ENCODE data around the gene NCF4.

GRCh38 chr22:36892292-36892691 lies 31.5 kb downstream of the NCF4 start:
- TF ChIP-seq POLR2A (IDR thresholded peaks at IDR 0.05; ENCODE audit: low read depth, low read length), result no peak
- TF ChIP-seq TAF1 (IDR thresholded peaks at IDR 0.05; ENCODE audit: borderline replicate concordance, low read depth, low read length), result no peak
